Measurements from ENCODE around the gene TADA3. TPM values are rescaled to one million over a fixed set of nuclear protein-coding genes. Genes with fewer than 3 reads are reported as not detected.

The TADA3 gene
- total and polyA plus RNA-seq, 9 of the 15 experiments (the other 6 are each of a cell fraction or from before 2014, with no cell fraction given), result 4.1 to 110 (median 74.8) TPM

DNA sequence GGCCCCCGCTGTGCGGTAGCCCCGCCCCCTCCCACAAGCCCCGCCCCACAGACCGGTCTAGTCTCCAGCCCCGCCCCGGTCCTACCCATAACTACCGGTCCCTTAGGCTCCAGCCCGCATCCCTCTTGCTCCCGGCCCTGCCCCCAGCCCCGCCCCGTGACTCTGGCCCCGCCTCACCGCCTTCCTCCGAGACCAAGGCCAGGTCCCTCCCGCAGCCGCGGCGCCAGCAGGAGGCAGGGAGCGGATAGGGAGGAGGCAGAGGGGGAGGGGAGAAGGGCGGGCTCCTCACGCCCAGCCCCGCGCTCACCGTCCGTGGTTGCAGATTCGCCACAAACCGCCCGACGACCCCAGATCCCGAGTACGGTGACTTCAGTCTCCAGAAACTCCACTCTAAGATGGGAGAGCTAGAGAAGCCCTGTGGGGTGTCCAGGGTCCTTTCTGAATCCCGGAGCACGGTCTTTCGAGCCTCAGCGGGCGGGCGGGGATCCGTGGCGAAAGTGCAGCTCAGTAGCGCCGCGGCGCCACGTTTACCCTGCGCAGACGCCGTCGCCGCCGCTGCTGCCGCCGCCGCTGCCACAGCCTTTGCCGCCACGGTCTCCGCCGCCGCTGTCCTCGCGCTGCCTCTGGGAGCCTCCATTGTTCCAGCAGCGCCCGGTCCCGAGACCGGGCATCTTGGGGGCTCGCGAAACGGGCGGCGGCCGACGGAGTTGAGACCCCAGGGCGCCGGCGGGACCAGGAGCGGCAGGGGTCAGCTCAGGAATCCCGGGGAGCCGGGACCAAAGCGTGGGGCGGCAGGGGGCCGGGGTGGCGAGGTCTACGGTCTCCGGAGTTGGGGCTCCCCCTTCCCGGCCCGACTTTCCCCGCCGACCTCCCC, 60.8 kb downstream of the TADA3 start, which contains the start of gene BRPF1 (continued):
- TF ChIP-seq, protein P1, sequence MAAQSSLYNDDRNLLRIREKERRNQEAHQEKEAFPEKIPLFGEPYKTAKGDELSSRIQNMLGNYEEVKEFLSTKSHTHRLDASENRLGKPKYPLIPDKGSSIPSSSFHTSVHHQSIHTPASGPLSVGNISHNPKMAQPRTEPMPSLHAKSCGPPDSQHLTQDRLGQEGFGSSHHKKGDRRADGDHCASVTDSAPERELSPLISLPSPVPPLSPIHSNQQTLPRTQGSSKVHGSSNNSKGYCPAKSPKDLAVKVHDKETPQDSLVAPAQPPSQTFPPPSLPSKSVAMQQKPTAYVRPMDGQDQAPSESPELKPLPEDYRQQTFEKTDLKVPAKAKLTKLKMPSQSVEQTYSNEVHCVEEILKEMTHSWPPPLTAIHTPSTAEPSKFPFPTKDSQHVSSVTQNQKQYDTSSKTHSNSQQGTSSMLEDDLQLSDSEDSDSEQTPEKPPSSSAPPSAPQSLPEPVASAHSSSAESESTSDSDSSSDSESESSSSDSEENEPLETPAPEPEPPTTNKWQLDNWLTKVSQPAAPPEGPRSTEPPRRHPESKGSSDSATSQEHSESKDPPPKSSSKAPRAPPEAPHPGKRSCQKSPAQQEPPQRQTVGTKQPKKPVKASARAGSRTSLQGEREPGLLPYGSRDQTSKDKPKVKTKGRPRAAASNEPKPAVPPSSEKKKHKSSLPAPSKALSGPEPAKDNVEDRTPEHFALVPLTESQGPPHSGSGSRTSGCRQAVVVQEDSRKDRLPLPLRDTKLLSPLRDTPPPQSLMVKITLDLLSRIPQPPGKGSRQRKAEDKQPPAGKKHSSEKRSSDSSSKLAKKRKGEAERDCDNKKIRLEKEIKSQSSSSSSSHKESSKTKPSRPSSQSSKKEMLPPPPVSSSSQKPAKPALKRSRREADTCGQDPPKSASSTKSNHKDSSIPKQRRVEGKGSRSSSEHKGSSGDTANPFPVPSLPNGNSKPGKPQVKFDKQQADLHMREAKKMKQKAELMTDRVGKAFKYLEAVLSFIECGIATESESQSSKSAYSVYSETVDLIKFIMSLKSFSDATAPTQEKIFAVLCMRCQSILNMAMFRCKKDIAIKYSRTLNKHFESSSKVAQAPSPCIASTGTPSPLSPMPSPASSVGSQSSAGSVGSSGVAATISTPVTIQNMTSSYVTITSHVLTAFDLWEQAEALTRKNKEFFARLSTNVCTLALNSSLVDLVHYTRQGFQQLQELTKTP (IDR thresholded peaks at IDR 0.05; ENCODE audit: low read depth in 1 of 2, partially characterized antibody in 2 of 2), result peak in 1 of 2 experiments; percentile 64
- peak; percentile 71 for TF ChIP-seq HNRNPLL (IDR thresholded peaks at IDR 0.05; ENCODE audit: low read depth, low read length, poor library complexity, severe bottlenecking)
- TF ChIP-seq, protein P2, sequence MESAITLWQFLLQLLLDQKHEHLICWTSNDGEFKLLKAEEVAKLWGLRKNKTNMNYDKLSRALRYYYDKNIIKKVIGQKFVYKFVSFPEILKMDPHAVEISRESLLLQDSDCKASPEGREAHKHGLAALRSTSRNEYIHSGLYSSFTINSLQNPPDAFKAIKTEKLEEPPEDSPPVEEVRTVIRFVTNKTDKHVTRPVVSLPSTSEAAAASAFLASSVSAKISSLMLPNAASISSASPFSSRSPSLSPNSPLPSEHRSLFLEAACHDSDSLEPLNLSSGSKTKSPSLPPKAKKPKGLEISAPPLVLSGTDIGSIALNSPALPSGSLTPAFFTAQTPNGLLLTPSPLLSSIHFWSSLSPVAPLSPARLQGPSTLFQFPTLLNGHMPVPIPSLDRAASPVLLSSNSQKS (CRISPR knock-in tag; IDR thresholded peaks at IDR 0.05), result no peak
- TF ChIP-seq YBX1 (IDR thresholded peaks at IDR 0.05), result no peak
- peak; percentile 92 for TF ChIP-seq TOE1 (IDR thresholded peaks at IDR 0.05; ENCODE audit: borderline replicate concordance)
- TF ChIP-seq TOE1 (CRISPR knock-in tag; IDR thresholded peaks at IDR 0.05; ENCODE audit: borderline replicate concordance, low read depth), result no peak
- TF ChIP-seq ZNF311 (CRISPR knock-in tag; IDR thresholded peaks at IDR 0.05), result no peak
- no peak for TF ChIP-seq EHMT2 (IDR thresholded peaks at IDR 0.05)
- TF ChIP-seq FOXM1 (IDR thresholded peaks at IDR 0.05; ENCODE audit: low read depth), result peak; percentile 59; the same call in 1 of the 2 replicates
- no peak; the same call in 1 of the 2 replicates for TF ChIP-seq FOXM1 (CRISPR knock-in tag; IDR thresholded peaks at IDR 0.05; ENCODE audit: low read depth)
- TF ChIP-seq TAF9B (IDR thresholded peaks at IDR 0.05; ENCODE audit: partially characterized antibody), result peak; percentile 92
- 0 out of 2 replicates have a peak, but pooled peaks have one; percentile 28 for TF ChIP-seq ZNF764 (CRISPR knock-in tag; IDR thresholded peaks at IDR 0.05; ENCODE audit: low read depth)
- TF ChIP-seq RUNX1 (IDR thresholded peaks at IDR 0.05; ENCODE audit: low read depth), result peak; percentile 51; the same call in 1 of the 2 replicates
- no peak; a peak in 1 of 3 replicates for TF ChIP-seq CBX3 (IDR thresholded peaks at IDR 0.05; ENCODE audit: borderline replicate concordance in 1 of 2, low read length in 2 of 2)
- no peak; the same call in 1 of the 2 replicates for TF ChIP-seq STAT5A (IDR thresholded peaks at IDR 0.05; ENCODE audit: borderline replicate concordance, low read length)
- TF ChIP-seq SMAD3 (CRISPR knock-in tag; conservative IDR thresholded peaks at IDR 0.05), result no peak
- TF ChIP-seq NFIC (IDR thresholded peaks at IDR 0.05), result peak; percentile 93
- TF ChIP-seq, protein P3, sequence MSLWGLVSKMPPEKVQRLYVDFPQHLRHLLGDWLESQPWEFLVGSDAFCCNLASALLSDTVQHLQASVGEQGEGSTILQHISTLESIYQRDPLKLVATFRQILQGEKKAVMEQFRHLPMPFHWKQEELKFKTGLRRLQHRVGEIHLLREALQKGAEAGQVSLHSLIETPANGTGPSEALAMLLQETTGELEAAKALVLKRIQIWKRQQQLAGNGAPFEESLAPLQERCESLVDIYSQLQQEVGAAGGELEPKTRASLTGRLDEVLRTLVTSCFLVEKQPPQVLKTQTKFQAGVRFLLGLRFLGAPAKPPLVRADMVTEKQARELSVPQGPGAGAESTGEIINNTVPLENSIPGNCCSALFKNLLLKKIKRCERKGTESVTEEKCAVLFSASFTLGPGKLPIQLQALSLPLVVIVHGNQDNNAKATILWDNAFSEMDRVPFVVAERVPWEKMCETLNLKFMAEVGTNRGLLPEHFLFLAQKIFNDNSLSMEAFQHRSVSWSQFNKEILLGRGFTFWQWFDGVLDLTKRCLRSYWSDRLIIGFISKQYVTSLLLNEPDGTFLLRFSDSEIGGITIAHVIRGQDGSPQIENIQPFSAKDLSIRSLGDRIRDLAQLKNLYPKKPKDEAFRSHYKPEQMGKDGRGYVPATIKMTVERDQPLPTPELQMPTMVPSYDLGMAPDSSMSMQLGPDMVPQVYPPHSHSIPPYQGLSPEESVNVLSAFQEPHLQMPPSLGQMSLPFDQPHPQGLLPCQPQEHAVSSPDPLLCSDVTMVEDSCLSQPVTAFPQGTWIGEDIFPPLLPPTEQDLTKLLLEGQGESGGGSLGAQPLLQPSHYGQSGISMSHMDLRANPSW (CRISPR knock-in tag; IDR thresholded peaks at IDR 0.05), result no peak
- peak; percentile 95 for TF ChIP-seq ZBTB1 (CRISPR knock-in tag; IDR thresholded peaks at IDR 0.05; ENCODE audit: borderline replicate concordance, low read depth)
- peak; percentile 61; the same call in 1 of the 2 replicates for TF ChIP-seq GATAD2A (IDR thresholded peaks at IDR 0.05)
- TF ChIP-seq IFI16 (CRISPR knock-in tag; IDR thresholded peaks at IDR 0.05), result no peak

Data from K562 (cell line).